ENCODE measurements around the gene C1orf35.

C1orf35 gene

DNA sequence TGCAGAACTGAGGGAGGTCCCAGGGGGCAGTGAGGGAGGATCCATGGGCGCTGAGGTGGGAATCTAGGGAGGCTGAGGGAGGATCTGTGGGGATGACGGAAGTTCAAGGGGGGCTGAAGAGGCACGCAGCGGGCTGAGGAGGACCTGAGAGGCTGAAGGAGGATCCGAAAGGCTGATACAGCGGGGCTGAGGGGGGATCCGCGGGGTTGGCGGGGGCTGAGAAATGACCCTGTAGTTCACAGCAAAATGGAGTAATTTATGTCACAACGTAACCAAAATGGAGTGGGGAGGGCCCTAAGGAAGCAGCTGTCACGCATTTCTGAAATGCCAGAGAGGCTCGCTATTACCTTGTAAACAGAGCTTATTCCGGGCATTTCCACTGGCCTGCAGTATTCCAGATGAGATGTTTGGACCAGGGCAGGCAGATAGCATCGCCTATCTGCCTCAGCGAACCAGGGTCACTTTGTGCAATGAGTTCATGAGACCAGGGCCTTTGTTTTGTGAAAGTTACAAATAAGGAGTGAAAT is 6.9 kb upstream of the C1orf35 start:
- Histone ChIP-seq H3K27me3 (ENCODE audit: low read depth, low read length) (no peaks in the 10 kb centered on the region), H3K9ac (ENCODE audit: low read length) (peak overlapping the region; percentile 93), H3K36me3 (replicated peaks; ENCODE audit: low read depth, low read length) (peaks cover 15% of the 10 kb centered on the region), H3K4me3 (ENCODE audit: low read length) (peak overlapping the region; percentile 96), H3K27ac (ENCODE audit: low read length) (peak overlapping the region; percentile 34), H3K9me3 (ENCODE audit: insufficient read depth, low read length) (no peaks in the 10 kb centered on the region), H4K20me1 (ENCODE audit: insufficient read depth, low read length) (no peaks in the 10 kb centered on the region), H3K4me1 (ENCODE audit: low read length) (peaks cover 14% of the 10 kb centered on the region), H2AFZ (ENCODE audit: low read depth, low read length) (peak overlapping the region; percentile 82), H3K4me2 (ENCODE audit: low read length) (peak overlapping the region; percentile 96), H3K79me2 (ENCODE audit: low read length) (peaks cover 27% of the 10 kb centered on the region)
- TF ChIP-seq, protein P1, sequence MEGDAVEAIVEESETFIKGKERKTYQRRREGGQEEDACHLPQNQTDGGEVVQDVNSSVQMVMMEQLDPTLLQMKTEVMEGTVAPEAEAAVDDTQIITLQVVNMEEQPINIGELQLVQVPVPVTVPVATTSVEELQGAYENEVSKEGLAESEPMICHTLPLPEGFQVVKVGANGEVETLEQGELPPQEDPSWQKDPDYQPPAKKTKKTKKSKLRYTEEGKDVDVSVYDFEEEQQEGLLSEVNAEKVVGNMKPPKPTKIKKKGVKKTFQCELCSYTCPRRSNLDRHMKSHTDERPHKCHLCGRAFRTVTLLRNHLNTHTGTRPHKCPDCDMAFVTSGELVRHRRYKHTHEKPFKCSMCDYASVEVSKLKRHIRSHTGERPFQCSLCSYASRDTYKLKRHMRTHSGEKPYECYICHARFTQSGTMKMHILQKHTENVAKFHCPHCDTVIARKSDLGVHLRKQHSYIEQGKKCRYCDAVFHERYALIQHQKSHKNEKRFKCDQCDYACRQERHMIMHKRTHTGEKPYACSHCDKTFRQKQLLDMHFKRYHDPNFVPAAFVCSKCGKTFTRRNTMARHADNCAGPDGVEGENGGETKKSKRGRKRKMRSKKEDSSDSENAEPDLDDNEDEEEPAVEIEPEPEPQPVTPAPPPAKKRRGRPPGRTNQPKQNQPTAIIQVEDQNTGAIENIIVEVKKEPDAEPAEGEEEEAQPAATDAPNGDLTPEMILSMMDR (IDR thresholded peaks at IDR 0.05; ENCODE audit: low read depth, low read length): no peak
- TF ChIP-seq EZH2phosphoT487 (IDR thresholded peaks at IDR 0.05; ENCODE audit: low read depth): no peak

DNA sequence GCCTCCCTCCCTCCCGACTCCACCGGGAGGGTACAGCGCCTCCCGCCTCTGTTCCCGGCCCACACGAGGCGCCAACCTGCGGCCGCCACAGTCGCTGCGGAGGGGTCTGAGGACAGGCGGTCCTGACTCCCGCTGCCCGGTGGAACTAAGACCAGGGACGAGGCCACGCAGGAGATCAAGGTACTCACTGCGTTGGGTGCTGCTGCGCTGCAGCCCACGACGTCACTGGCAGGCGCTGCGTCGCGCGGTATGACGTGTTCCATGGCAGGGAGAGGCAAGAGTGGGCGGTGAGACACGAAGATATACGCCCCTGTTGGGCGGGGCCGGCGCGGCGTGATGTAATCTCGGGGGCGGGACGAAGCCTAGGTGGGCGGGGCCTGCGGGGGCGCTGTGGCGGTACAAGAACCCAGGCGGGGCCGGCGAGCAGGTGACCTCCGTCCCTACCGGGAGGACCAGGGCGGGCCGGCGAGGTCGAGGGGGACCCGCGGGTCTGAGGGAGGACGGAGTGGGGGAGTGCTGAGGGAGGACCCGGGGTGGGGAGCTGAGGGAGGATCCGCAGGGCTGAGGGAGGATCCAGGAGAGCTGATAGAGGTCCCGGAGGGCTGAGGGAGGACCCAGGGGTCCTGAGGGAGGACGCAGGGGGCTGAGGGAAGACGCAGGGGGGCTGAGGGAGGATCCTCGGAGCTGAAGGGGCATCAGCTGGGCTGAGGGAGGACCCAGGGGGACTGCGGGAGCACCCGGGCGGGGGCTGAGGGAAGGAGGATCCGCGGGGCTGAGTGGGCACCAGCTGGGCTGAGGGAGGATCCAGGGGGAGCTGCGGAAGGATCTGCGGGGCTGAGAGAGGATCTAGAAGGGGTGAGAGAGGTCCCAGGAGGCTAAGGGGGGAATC is 6.2 kb upstream of the C1orf35 start, which contains the start of gene MRPL55:
Gene MRPL55, minus strand, starts transcription at position 227 of the 889 bp plus-strand sequence. CDS start 1,039 bp downstream, outside the sequence.
- peaks cover 17% of the 10 kb centered on the region for H3K4me1 ChIP-seq (ENCODE audit: low read length)
- H3K9ac ChIP-seq (ENCODE audit: low read length): peak within 1 kb of the TSS; percentile 94
- no peaks in the 10 kb centered on the region for H3K9me3 ChIP-seq (ENCODE audit: insufficient read depth, low read length)
- peak within 1 kb of the TSS; percentile 97 for H3K4me2 ChIP-seq (ENCODE audit: low read length)
- peaks cover 27% of the 10 kb centered on the region for H3K79me2 ChIP-seq (ENCODE audit: low read length)
- peak within 1 kb of the TSS; percentile 82 for H2AFZ ChIP-seq (ENCODE audit: low read depth, low read length)
- peak within 1 kb of the TSS; percentile 37 for H3K27ac ChIP-seq (ENCODE audit: low read length)
- no peaks in the 10 kb centered on the region for H3K27me3 ChIP-seq (ENCODE audit: low read depth, low read length)
- TF ChIP-seq, protein P1 (IDR thresholded peaks at IDR 0.05; ENCODE audit: low read depth, low read length): no peak
- TF ChIP-seq EZH2phosphoT487 (IDR thresholded peaks at IDR 0.05; ENCODE audit: low read depth): no peak
- H3K36me3 ChIP-seq (replicated peaks; ENCODE audit: low read depth, low read length): peaks cover 18% of the 10 kb centered on the region
- H4K20me1 ChIP-seq (ENCODE audit: insufficient read depth, low read length): no peaks in the 10 kb centered on the region
- H3K4me3 ChIP-seq (ENCODE audit: low read length): peak within 1 kb of the TSS; percentile 96

DNA sequence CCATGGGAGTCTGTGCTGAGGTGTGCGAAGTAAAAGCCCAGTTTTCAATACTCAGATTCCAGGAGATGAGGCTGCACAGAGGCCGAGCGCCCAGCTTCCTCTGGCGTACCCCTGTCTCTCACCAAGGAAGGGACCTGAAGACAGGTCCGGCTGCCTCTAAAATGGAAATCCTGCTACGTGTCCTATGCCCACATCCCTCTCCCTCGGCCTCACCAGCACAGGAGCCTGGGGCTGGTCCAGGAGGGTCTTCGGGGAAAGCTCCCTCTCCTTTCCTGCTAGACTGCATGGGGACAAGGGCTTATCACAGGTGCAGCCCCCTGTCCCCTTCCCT is 5.6 kb upstream of the C1orf35 start:
- Histone ChIP-seq H2AFZ (ENCODE audit: low read depth, low read length) (peak overlapping the region; percentile 62; the same call in 1 of the 2 replicates), H3K36me3 (replicated peaks; ENCODE audit: low read depth, low read length) (peaks cover 23% of the 10 kb centered on the region), H3K27me3 (ENCODE audit: low read depth, low read length) (no peaks in the 10 kb centered on the region), H4K20me1 (ENCODE audit: insufficient read depth, low read length) (no peaks in the 10 kb centered on the region), H3K27ac (ENCODE audit: low read length) (peak overlapping the region; percentile 37; the same call in 1 of the 2 replicates), H3K4me3 (ENCODE audit: low read length) (peak overlapping the region; percentile 96), H3K4me2 (ENCODE audit: low read length) (peak overlapping the region; percentile 97), H3K9me3 (ENCODE audit: insufficient read depth, low read length) (no peaks in the 10 kb centered on the region), H3K79me2 (ENCODE audit: low read length) (peaks cover 31% of the 10 kb centered on the region), H3K4me1 (ENCODE audit: low read length) (peaks cover 23% of the 10 kb centered on the region), H3K9ac (ENCODE audit: low read length) (peak overlapping the region; percentile 94)
- TF ChIP-seq EZH2phosphoT487 (IDR thresholded peaks at IDR 0.05; ENCODE audit: low read depth): no peak
- TF ChIP-seq, protein P1 (IDR thresholded peaks at IDR 0.05; ENCODE audit: low read depth, low read length): no peak

DNA sequence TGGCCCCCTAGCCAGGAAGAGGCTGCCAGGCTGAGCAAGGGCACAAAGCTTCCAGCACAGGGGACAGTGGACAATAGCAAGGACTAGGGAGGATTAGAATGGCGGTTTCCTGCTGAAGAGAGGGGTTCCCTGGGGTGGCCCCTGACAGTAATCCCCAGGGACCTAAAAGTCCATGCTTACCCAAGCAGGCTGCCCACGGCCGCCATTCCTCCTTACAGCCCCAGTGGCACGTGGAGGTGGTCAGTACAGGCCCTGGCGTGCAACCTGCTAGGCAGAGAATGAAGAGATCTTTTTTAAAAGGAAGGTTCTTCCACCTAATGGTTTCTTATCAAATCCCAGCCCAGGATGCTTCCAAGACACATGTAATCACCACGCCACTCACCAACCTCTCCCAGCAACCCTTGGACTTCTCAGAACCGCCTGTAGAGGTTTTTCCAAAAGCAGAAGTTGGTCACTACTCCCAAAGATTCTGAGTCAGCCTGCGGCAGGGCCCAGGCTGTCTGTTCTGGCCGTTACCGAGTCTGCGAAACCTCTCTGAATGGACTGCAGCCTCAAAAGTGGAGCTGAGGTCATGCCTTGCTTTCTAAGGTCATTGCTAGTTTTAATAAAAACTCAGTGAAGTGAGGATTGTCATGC is 5.0 kb upstream of the C1orf35 start:
- peak overlapping the region; percentile 94 for H3K9ac ChIP-seq (ENCODE audit: low read length)
- no peaks in the 10 kb centered on the region for H4K20me1 ChIP-seq (ENCODE audit: insufficient read depth, low read length)
- peaks cover 25% of the 10 kb centered on the region for H3K4me1 ChIP-seq (ENCODE audit: low read length)
- peaks cover 32% of the 10 kb centered on the region for H3K79me2 ChIP-seq (ENCODE audit: low read length)
- no peaks in the 10 kb centered on the region for H3K9me3 ChIP-seq (ENCODE audit: insufficient read depth, low read length)
- H3K4me3 ChIP-seq (ENCODE audit: low read length): peak overlapping the region; percentile 96
- H2AFZ ChIP-seq (ENCODE audit: low read depth, low read length): no peak overlapping the region
- no peak for TF ChIP-seq EZH2phosphoT487 (IDR thresholded peaks at IDR 0.05; ENCODE audit: low read depth)
- TF ChIP-seq, protein P1 (IDR thresholded peaks at IDR 0.05; ENCODE audit: low read depth, low read length): no peak
- no peak overlapping the region for H3K27ac ChIP-seq (ENCODE audit: low read length)
- peaks cover 23% of the 10 kb centered on the region for H3K36me3 ChIP-seq (replicated peaks; ENCODE audit: low read depth, low read length)
- H3K27me3 ChIP-seq (ENCODE audit: low read depth, low read length): no peaks in the 10 kb centered on the region
- H3K4me2 ChIP-seq (ENCODE audit: low read length): peak overlapping the region; percentile 97
